ENCODE results near the gene RAD9A. TPM values are rescaled to one million over a fixed set of nuclear protein-coding genes. Genes with fewer than 3 reads are reported as not detected.
A peak's percentile ranks its signal among the peaks of the same experiment; 100 is the strongest.

The RAD9A gene
- total RNA-seq, 2 donors from 2014 or later = 32.0 to 37.5 TPM

DNA sequence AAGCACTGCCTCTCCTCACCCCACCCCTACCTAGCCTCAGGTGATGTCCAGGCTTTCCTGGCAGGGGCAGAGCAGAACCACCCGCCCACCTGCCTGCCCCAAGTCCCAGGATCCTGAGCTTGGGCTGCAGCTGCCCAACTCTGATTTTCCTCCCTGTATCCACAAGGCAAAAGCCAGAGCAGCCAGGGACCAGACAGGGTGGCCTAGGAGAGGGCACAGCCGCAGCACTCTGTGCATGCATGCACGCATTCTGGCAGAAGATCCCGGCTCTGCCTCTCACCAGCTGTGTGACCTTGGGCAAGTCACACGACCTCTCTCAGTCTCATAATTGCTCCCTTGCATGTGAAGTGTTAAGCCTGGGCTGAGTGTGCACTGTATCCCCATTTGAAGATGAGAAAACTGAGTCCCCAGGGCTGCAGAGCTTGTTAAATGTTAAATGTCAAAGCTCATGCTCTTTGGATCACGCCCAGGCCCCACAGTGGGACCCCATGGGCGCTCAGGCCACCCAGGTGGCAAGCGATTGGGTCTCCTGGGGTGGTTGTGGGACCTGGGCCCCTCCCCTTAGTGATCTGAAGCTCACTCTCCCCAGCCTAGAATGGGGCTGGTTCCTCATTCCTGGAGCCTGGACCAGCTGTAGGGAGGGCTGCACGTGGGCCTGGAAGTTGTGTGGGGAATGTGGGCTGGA, 20.9 kb downstream of the RAD9A start:
- H3K4me3 Mint-ChIP-seq = no peak overlapping the region
- H3K36me3 Mint-ChIP-seq (ENCODE audit: low read depth) = peaks cover 29% of the 10 kb centered on the region
- peak overlapping the region; percentile 75 for H3K27ac Mint-ChIP-seq
- ATAC-seq (replicated peaks) = no peak
- H3K4me1 Mint-ChIP-seq = peaks cover 42% of the 10 kb centered on the region
- no peaks in the 10 kb centered on the region for H3K27me3 Mint-ChIP-seq
- H3K9me3 Mint-ChIP-seq = no peaks in the 10 kb centered on the region

GRCh38 chr11:67413266-67413849, 21.6 kb downstream of the RAD9A start:
- Mint-ChIP-seq H3K36me3 (ENCODE audit: low read depth) (peaks cover 22% of the 10 kb centered on the region), H3K4me1 (peaks cover 39% of the 10 kb centered on the region), H3K9me3 (no peaks in the 10 kb centered on the region), H3K27me3 (no peaks in the 10 kb centered on the region), H3K27ac (peak overlapping the region; percentile 75), H3K4me3 (no peak overlapping the region)
- ATAC-seq (replicated peaks) = no peak

DNA sequence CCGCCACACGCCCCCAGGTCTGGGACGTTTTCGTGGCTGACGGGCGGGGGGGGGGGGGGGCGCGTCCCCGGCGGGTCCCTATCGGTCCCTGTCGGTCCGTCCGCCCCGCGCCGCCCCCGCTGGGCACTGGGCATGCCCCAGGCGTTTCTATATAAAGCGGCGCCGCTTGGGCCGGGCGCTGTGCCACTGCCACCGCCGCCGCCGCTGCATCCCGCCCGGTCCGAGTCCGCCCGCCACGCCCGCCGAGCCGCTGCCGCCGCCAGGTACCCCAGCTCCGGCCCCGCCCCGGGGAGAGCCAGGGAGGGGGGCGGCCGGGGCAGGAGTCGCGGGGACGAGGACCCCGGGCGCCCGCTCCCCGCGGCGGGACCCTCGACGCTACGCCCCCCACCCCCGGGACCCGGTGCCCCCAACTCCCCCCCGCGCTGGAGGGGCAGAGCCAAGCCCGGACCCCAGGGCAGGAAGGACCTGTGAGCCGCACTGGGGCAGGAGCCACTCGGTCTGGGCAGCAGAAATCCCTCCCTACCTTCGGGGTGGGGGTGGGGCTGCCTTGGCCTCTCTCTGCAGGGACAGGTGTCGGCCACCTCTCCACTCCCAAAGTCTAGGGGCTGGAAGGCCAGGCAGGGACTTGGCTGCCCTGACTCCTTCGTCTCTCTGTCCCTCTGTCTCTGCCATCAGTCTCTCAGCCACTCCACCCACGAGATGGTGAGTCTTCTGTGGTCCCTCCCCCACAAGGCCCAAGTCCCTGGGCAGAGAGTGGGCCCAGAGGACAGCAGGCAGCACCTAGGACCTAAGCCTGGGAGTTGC, 23.9 kb downstream of the RAD9A start, which contains the start of gene CARNS1:
Gene CARNS1 (plus strand): TSS at position 178 of the 804 bp plus-strand sequence. CDS start 522 bp downstream, at position 700.
- Mint-ChIP-seq H3K27me3 (no peaks in the 10 kb centered on the region), H3K27ac (peak within 1 kb of the TSS; percentile 86), H3K4me1 (peaks cover 31% of the 10 kb centered on the region), H3K4me3 (peak within 1 kb of the TSS; percentile 80), H3K9me3 (no peaks in the 10 kb centered on the region), H3K36me3 (ENCODE audit: low read depth) (peaks cover 4% of the 10 kb centered on the region)
- ATAC-seq (replicated peaks) = peak; percentile 28

DNA sequence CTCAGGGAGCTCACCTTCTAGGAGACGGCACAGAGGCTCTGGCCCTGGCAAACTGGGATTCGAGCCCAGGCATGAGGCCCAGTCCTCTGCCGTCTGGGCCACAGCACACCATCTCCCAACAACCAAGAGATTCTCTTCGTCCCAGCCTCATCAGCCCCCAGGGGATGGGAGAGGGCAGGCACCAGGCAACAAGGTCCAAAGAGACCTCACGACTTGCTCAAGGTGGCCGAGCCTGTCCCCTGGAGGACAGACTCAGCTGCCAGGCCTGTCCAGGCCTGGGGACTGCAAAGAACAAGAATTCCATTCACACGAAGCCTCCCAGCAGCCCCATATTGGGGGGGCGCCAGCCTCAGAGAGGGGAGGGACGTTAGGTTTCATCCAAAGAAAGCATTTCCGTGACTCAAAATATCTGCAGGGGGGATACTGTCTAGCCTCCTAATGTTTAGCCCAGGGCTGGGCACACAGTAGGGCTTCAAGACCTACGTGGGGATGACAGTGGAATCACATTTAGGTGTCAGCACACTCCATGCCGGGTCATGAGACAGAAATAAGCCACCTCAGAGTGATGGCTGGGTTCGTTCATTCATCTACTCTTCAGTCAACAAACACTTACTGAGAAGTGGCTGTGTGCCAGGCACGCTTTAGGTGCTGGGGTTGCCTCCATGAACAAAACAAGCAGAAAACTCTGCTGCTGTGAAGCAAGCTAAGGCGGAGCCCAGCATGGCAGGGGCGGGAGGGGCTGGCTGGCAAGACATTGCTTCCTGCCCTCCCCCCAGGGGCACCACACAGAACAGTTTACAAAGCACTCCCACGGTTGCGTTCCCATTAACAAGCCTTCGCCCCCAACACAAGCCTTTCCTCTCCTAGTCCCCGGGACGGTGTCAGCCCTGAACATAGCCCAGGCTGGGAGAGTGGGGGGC, 24.9 kb downstream of the RAD9A start:
- Mint-ChIP-seq H3K9me3 (no peaks in the 10 kb centered on the region), H3K27me3 (no peaks in the 10 kb centered on the region), H3K36me3 (ENCODE audit: low read depth) (no peaks in the 10 kb centered on the region), H3K4me1 (peaks cover 31% of the 10 kb centered on the region), H3K27ac (peak overlapping the region; percentile 86), H3K4me3 (peak overlapping the region; percentile 80)
- no peak for ATAC-seq (replicated peaks)

GRCh38 chr11:67417425-67417824, 25.6 kb downstream of the RAD9A start:
- Mint-ChIP-seq H3K27ac (no peak overlapping the region), H3K27me3 (no peaks in the 10 kb centered on the region), H3K36me3 (ENCODE audit: low read depth) (no peaks in the 10 kb centered on the region), H3K9me3 (no peaks in the 10 kb centered on the region), H3K4me1 (peaks cover 25% of the 10 kb centered on the region), H3K4me3 (peak overlapping the region; percentile 80)
- ATAC-seq (replicated peaks) = no peak

DNA sequence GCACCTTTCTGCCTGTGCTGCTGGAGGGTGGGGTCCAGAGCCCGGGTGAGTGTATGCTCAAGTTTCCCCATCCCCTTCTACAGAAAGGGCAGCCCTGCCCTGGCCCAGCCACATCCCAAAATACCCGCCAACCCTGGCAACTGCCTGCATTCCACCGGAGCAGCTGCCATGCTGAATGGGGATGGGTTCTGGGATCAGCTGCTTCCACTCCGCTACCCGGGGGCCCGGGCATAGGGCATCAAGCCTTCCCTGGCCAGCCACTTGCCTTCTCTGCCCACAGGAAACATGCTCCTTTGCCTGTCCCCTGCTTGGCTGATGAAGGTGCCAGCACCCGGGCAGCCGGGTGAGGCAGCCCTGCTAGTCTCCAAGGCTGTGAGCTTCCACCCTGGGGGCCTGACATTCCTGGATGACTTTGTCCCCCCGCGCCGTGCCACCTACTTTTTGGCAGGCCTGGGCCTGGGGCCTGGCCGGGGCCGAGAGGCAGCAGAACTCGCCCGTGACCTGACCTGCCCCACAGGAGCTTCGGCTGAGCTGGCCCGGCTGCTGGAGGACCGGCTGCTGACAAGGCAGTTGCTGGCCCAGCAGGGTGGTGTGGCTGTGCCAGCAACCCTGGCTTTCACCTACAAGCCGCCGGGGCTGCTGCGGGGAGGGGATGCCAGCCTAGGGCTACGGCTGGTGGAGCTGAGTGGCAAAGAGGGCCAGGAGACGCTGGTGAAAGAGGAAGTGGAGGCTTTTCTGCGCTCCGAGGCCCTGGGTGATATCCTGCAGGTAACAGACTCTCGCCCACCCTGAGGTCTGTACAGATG, 26.9 kb downstream of the RAD9A start:
- H3K4me1 Mint-ChIP-seq = peaks cover 21% of the 10 kb centered on the region
- no peak for ATAC-seq (replicated peaks)
- no peaks in the 10 kb centered on the region for H3K9me3 Mint-ChIP-seq
- no peaks in the 10 kb centered on the region for H3K36me3 Mint-ChIP-seq (ENCODE audit: low read depth)
- H3K27me3 Mint-ChIP-seq = no peaks in the 10 kb centered on the region
- H3K27ac Mint-ChIP-seq = no peak overlapping the region
- peak overlapping the region; percentile 70 for H3K4me3 Mint-ChIP-seq

DNA sequence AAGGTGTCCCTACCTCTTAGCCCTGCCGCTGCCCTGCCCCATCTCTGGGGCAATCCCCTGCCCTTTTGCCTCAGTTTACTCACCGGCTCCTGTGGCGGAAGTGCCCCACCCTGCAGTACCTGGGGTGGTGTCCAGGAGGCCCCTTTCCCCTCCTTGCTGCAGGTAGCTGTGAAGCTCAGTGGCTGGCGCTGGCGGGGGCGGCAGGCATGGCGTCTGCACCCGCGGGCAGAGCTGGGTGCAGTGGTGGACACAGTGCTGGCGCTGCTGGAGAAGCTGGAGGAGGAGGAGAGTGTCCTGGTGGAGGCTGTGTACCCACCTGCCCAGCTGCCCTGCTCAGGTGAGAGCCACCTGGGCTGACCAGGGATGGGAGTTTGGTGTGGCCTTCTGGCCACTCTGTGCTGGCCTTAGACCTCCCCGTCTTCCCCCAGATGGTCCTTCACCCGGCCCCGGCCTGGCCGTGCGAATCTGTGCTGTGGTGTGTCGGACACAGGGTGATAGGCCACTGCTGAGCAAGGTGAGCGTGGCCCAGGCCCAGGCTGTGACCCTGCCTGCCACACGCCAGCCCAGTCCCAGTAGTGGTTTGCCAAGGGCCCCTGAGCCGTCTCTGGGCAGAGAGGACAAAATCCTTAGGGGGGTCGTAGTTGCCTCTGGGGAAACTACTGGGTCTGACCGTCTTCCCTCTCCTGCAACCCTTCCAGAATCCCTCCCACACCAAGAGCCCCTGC, 27.7 kb downstream of the RAD9A start:
- Mint-ChIP-seq H3K27ac (no peak overlapping the region), H3K9me3 (no peaks in the 10 kb centered on the region), H3K4me3 (peak overlapping the region; percentile 70), H3K4me1 (peaks cover 21% of the 10 kb centered on the region), H3K27me3 (no peaks in the 10 kb centered on the region), H3K36me3 (ENCODE audit: low read depth) (no peaks in the 10 kb centered on the region)
- ATAC-seq (replicated peaks) = no peak

DNA sequence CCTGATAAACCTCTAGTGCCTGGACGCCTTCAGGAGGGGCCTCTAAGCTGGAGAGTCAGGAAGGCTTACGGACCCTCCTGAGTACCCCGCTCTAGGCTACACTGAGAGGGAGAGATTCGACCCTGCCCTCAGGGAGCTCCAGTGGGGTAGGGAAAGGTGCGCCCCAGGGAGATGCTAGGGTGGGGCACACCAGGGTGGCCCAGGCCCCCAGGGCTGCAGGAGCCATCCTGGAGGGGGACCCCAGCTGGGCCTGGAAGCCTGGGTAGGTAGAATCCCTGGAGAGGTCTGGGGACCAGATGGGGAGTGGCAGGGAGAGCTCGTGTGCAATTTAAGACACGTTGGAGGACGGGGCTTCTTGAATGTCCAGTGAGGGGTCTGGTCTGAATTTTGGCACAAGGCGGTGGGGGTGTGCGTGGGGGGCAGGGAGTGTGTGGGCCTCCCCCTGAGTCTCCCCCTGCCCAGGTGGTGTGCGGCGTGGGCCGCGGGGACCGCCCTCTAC, 28.4 kb downstream of the RAD9A start:
- no peaks in the 10 kb centered on the region for H3K27me3 Mint-ChIP-seq
- no peaks in the 10 kb centered on the region for H3K36me3 Mint-ChIP-seq (ENCODE audit: low read depth)
- H3K4me1 Mint-ChIP-seq = peaks cover 21% of the 10 kb centered on the region
- ATAC-seq (replicated peaks) = no peak
- peak overlapping the region; percentile 56 for H3K27ac Mint-ChIP-seq
- H3K4me3 Mint-ChIP-seq = peak overlapping the region; percentile 70
- no peaks in the 10 kb centered on the region for H3K9me3 Mint-ChIP-seq

DNA sequence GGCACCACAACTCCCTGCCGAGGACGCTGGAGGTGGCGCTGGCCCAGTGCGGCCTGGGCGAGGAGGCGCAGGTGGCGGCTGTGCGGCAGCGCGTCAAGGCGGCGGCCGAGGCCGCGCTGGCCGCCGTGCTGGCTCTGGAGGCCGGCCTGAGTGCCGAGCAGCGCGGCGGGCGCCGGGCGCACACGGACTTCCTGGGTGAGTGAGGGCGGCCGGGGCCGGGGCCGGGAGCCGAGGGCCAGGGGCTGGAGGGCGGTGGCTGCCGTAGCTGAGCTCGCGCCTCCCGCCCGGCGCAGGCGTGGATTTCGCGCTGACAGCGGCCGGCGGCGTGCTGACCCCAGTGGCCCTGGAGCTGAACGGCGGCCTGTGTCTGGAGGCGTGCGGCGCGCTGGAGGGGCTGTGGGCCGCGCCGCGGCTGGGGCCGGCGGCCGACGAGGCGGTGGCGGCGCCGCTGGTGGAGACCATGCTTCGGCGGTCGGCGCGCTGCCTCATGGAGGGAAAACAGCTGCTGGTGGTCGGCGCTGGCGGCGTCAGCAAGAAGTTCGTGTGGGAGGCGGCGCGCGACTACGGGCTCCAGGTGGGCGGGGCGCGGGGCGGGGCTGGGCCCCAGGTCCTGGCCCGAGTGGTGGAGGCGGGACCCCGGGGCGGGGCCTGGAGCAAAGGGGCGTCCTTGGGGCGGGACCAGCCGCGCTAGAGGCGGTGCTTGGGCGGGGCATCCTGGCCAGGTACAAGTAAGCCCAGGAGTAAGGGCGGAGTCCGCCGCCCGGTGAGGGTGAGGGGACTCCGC, 29.1 kb downstream of the RAD9A start:
- H3K4me1 Mint-ChIP-seq = peaks cover 21% of the 10 kb centered on the region

GRCh38 chr11:67421430-67422031, 29.7 kb downstream of the RAD9A start:
- H3K36me3 Mint-ChIP-seq (ENCODE audit: low read depth) = no peaks in the 10 kb centered on the region
- no peaks in the 10 kb centered on the region for H3K27me3 Mint-ChIP-seq
- ATAC-seq (replicated peaks) = no peak
- no peak overlapping the region for H3K27ac Mint-ChIP-seq
- H3K4me3 Mint-ChIP-seq = peak overlapping the region; percentile 64
- peaks cover 15% of the 10 kb centered on the region for H3K4me1 Mint-ChIP-seq
- H3K9me3 Mint-ChIP-seq = no peaks in the 10 kb centered on the region

More for the DNA sequence above, 29.1 kb downstream of the RAD9A start:
- Mint-ChIP-seq H3K27ac (no peak overlapping the region), H3K9me3 (no peaks in the 10 kb centered on the region), H3K27me3 (no peaks in the 10 kb centered on the region), H3K4me3 (peak overlapping the region; percentile 70), H3K36me3 (ENCODE audit: low read depth) (no peaks in the 10 kb centered on the region)
- peak; percentile 95 for ATAC-seq (replicated peaks)

DNA sequence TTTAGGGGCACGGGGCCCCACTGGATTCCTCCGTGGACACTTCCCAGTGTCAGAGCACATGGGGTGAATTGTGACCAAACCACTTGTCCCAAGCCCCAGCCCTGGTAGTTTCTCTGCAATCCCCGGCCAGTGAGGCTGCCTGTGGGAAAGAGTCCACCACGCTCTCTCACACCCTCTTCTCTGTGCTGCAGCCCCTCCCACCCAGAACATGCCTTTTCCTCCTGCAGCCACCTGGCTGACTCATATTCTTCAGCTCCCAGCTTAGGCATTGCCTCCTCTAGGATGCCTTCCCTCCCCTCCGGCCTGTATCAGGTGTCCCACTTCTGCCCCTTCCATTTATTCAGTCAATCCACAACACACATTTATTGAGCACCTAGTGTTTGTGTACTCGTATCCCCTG, 31.1 kb downstream of the RAD9A start:
- Mint-ChIP-seq H3K9me3 (no peaks in the 10 kb centered on the region), H3K4me3 (no peak overlapping the region), H3K36me3 (ENCODE audit: low read depth) (peaks cover 6% of the 10 kb centered on the region), H3K27me3 (no peaks in the 10 kb centered on the region), H3K4me1 (peaks cover 7% of the 10 kb centered on the region), H3K27ac (no peak overlapping the region)
- no peak for ATAC-seq (replicated peaks)

GRCh38 chr11:67423466-67423865, 31.7 kb downstream of the RAD9A start:
- H3K4me1 Mint-ChIP-seq = peaks cover 5% of the 10 kb centered on the region

More at GRCh38 chr11:67423466-67423865, 31.7 kb downstream of the RAD9A start:
- Mint-ChIP-seq H3K36me3 (ENCODE audit: low read depth) (peaks cover 11% of the 10 kb centered on the region), H3K27ac (no peak overlapping the region), H3K27me3 (no peaks in the 10 kb centered on the region), H3K9me3 (no peaks in the 10 kb centered on the region), H3K4me3 (no peak overlapping the region)
- ATAC-seq (replicated peaks) = no peak
